ENCODE data around the gene QARS1.

- no peak for TF ChIP-seq EZH2 (IDR thresholded peaks at IDR 0.05; ENCODE audit: insufficient read depth, poor library complexity, severe bottlenecking)
- no peak for TF ChIP-seq EZH2phosphoT487 (IDR thresholded peaks at IDR 0.05; ENCODE audit: insufficient read depth, low read depth)
These were observed 28.4 kb downstream of the QARS1 start for GRCh38 chr3:49076116-49076515.
